Measurements from ENCODE around the gene C16orf78. TPM values are rescaled to one million over a fixed set of nuclear protein-coding genes. Genes with fewer than 3 reads are reported as not detected.

The C16orf78 gene
- polyA plus RNA-seq, 1 donor from 2014 or later: not detected

- Histone ChIP-seq H3K9ac (ENCODE audit: low read length) (no peak overlapping the region), H3K9me3 (ENCODE audit: low read length) (no peaks in the 10 kb centered on the region), H2AFZ (ENCODE audit: low read depth, low read length) (no peak overlapping the region), H3F3A (ENCODE audit: insufficient read depth, low read length, poor library complexity, severe bottlenecking) (no peaks in the 10 kb centered on the region), H3K27me3 (ENCODE audit: insufficient read depth, low read depth, low read length) (no peaks in the 10 kb centered on the region), H3K79me2 (replicated peaks; ENCODE audit: insufficient read depth, low read length) (no peaks in the 10 kb centered on the region), H4K20me1 (ENCODE audit: insufficient read depth) (no peaks in the 10 kb centered on the region), H3K36me3 (ENCODE audit: insufficient read depth, low read length) (no peaks in the 10 kb centered on the region), H3K27ac (ENCODE audit: low read length) (no peak overlapping the region), H3K4me3 (ENCODE audit: low read length) (no peak overlapping the region), H3K4me2 (ENCODE audit: low read length) (no peak overlapping the region), H3K9me2 (ENCODE audit: insufficient read depth, low read length) (no peaks in the 10 kb centered on the region)
- TF ChIP-seq EZH2 (IDR thresholded peaks at IDR 0.05; ENCODE audit: borderline replicate concordance, insufficient read depth, low read length, poor library complexity, severe bottlenecking) (no peak), TAF1 (IDR thresholded peaks at IDR 0.05; ENCODE audit: low read depth) (no peak)
These were observed 66.8 kb downstream of the C16orf78 start for GRCh38 chr16:49440156-49441065.

- no peaks in the 10 kb centered on the region for H4K20me1 ChIP-seq (ENCODE audit: insufficient read depth)
- H3K27me3 ChIP-seq (ENCODE audit: insufficient read depth, low read depth, low read length): no peaks in the 10 kb centered on the region
- no peak overlapping the region for H3K9ac ChIP-seq (ENCODE audit: low read length)
- H3K79me2 ChIP-seq (replicated peaks; ENCODE audit: insufficient read depth, low read length): no peaks in the 10 kb centered on the region
- no peak overlapping the region for H3K27ac ChIP-seq (ENCODE audit: low read length)
- TF ChIP-seq, protein P1, sequence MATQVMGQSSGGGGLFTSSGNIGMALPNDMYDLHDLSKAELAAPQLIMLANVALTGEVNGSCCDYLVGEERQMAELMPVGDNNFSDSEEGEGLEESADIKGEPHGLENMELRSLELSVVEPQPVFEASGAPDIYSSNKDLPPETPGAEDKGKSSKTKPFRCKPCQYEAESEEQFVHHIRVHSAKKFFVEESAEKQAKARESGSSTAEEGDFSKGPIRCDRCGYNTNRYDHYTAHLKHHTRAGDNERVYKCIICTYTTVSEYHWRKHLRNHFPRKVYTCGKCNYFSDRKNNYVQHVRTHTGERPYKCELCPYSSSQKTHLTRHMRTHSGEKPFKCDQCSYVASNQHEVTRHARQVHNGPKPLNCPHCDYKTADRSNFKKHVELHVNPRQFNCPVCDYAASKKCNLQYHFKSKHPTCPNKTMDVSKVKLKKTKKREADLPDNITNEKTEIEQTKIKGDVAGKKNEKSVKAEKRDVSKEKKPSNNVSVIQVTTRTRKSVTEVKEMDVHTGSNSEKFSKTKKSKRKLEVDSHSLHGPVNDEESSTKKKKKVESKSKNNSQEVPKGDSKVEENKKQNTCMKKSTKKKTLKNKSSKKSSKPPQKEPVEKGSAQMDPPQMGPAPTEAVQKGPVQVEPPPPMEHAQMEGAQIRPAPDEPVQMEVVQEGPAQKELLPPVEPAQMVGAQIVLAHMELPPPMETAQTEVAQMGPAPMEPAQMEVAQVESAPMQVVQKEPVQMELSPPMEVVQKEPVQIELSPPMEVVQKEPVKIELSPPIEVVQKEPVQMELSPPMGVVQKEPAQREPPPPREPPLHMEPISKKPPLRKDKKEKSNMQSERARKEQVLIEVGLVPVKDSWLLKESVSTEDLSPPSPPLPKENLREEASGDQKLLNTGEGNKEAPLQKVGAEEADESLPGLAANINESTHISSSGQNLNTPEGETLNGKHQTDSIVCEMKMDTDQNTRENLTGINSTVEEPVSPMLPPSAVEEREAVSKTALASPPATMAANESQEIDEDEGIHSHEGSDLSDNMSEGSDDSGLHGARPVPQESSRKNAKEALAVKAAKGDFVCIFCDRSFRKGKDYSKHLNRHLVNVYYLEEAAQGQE (IDR thresholded peaks at IDR 0.05; ENCODE audit: borderline replicate concordance): no peak
- TF ChIP-seq RAD21 (conservative IDR thresholded peaks at IDR 0.05): peak; percentile 21
- TF ChIP-seq, protein P2, sequence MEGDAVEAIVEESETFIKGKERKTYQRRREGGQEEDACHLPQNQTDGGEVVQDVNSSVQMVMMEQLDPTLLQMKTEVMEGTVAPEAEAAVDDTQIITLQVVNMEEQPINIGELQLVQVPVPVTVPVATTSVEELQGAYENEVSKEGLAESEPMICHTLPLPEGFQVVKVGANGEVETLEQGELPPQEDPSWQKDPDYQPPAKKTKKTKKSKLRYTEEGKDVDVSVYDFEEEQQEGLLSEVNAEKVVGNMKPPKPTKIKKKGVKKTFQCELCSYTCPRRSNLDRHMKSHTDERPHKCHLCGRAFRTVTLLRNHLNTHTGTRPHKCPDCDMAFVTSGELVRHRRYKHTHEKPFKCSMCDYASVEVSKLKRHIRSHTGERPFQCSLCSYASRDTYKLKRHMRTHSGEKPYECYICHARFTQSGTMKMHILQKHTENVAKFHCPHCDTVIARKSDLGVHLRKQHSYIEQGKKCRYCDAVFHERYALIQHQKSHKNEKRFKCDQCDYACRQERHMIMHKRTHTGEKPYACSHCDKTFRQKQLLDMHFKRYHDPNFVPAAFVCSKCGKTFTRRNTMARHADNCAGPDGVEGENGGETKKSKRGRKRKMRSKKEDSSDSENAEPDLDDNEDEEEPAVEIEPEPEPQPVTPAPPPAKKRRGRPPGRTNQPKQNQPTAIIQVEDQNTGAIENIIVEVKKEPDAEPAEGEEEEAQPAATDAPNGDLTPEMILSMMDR (IDR thresholded peaks at IDR 0.05; ENCODE audit: poor library complexity, severe bottlenecking): peak; percentile 25
- H3F3A ChIP-seq (ENCODE audit: insufficient read depth, low read length, poor library complexity, severe bottlenecking): no peaks in the 10 kb centered on the region
- no peak overlapping the region for H3K4me2 ChIP-seq (ENCODE audit: low read length)
- H2AFZ ChIP-seq (ENCODE audit: low read depth, low read length): no peak overlapping the region
- no peaks in the 10 kb centered on the region for H3K36me3 ChIP-seq (ENCODE audit: insufficient read depth, low read length)
- H3K4me3 ChIP-seq (ENCODE audit: low read length): no peak overlapping the region
- no peaks in the 10 kb centered on the region for H3K9me3 ChIP-seq (ENCODE audit: low read length)
- H3K9me2 ChIP-seq (ENCODE audit: insufficient read depth, low read length): no peaks in the 10 kb centered on the region
These were observed 67.8 kb downstream of the C16orf78 start for GRCh38 chr16:49441366-49441780.

GRCh38 chr16:49442805-49443204, 69.2 kb downstream of the C16orf78 start:
- Histone ChIP-seq H3K36me3 (ENCODE audit: insufficient read depth, low read length) (no peaks in the 10 kb centered on the region), H4K20me1 (ENCODE audit: insufficient read depth) (no peaks in the 10 kb centered on the region), H3K9me3 (ENCODE audit: low read length) (no peaks in the 10 kb centered on the region), H3K4me2 (ENCODE audit: low read length) (no peak overlapping the region), H3K9ac (ENCODE audit: low read length) (no peak overlapping the region), H3F3A (ENCODE audit: insufficient read depth, low read length, poor library complexity, severe bottlenecking) (no peaks in the 10 kb centered on the region), H3K27me3 (ENCODE audit: insufficient read depth, low read depth, low read length) (no peaks in the 10 kb centered on the region), H3K27ac (ENCODE audit: low read length) (no peak overlapping the region), H3K79me2 (replicated peaks; ENCODE audit: insufficient read depth, low read length) (no peaks in the 10 kb centered on the region), H3K4me3 (ENCODE audit: low read length) (no peak overlapping the region), H3K9me2 (ENCODE audit: insufficient read depth, low read length) (no peaks in the 10 kb centered on the region), H2AFZ (ENCODE audit: low read depth, low read length) (no peak overlapping the region)
- TF ChIP-seq RAD21 (conservative IDR thresholded peaks at IDR 0.05): no peak

All from neural cell (in vitro differentiated cells).